COLO668 (cell line): ENCODE data around the gene KIF6.
"Not testable (repeated sequence)": the region's sequence is repeated elsewhere in the genome, so short reads cannot be mapped to it uniquely, and the experiment has no call there.

ENCODE experiments used
- DNase-seq: peaks from one replicate; lab custom pipeline; 2025; ENCODE audit not compliant: unreplicated experiment; lab: John Stamatoyannopoulos, UW

KIF6 gene

DNA sequence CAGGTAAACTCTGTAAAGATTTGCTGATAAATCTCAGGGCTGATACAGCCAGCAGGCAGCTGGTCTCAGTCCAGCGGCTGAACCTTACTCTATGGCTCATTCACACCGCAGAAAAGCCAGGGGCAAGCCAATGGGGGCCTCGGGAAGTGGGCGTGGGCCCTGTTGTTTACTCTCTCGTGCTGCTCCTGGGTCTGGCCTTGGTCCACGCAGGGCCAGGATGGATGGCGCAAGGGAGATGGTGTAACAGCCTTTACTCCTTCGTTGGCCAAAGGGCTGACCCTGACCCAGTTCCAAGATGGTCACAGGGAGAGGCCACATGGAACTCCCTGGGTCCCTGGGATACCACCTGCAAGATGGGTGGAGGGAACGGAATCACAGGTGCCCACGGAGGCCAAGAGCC is 427.1 kb downstream of the KIF6 start:
- no peak for DNase-seq

DNA sequence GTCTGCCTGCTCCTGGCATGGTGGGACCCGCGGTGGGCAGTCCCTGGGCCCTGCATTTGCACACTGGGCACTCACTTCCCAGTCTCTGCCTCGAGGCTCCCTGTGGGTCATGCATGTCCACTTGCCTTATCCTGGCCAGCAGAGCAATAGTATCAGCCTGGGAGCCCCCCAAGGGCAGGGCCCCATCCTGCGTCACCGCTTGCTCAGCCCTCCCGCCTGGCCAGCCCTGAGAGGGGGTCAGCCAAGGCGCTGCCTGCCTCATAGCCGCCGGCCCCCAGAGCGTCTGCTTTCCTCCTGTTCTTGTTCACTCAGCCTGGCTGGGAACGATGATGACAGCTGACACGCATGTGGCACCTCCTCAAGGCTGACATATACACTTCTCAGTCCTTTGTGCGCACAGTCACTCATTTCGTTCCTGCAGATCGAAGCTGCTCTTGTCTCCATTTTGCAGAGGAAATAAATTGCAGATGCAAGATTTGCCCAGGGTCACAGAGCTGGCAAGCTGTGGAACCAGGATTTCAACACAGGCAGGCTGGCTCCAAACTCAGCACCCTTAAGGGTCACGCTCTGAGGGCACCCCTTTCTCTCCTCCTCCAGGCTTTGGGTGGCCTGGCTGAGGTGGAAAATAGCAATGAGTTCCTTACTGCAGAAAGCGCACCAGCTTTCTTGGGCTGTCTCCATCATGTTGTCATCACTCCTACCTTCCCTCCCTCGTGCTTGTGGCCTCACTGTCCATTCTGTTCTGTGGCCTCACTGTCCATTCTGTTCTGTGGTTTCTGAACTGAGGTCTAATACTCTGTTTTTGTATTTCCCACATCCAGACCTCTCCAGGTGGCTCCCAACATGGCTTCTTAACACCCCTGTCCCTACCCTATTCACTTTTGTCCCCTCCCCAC is 428.2 kb downstream of the KIF6 start:
- no peak for DNase-seq

DNA sequence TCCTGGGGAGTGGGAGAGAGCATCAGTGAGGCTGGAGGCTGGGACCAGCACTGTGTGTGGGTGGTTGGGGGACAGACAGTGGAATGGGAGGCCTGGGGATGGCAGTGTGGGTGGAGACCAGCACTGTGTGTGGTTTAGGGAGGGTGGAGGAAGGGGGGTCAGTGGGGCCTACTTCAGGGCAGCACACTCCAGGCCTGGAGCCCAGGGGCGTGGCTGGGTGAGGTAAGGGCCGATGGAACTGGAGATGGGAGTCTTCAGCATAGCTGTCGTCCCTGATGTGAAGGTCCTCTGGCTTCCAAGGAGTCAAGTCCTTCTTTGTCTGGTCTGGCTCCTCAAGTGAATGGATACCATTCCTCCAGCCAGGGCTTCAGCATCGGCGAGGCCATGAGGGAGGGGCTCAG is 429.6 kb downstream of the KIF6 start:
- peak; percentile 0 for DNase-seq

DNA sequence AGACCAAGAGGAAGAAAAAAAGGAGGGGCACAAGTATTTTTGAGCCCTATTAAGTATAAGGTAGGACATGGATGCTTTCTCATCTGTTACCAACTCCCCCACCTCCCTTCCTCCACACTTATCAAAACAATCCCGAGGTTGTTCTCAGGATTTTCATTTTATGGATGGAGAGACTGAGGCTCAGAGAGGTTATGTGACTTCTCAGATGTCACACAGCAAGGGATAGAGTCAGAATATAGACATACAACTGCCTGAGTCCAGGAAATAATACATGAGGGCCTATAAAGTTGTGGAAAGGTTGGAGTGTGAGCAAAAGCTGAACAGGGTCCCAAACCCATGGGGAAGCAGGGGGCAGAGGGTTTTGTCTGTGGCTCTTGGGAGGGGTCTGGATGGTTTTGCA is 430.3 kb downstream of the KIF6 start:
- no peak for DNase-seq

DNA sequence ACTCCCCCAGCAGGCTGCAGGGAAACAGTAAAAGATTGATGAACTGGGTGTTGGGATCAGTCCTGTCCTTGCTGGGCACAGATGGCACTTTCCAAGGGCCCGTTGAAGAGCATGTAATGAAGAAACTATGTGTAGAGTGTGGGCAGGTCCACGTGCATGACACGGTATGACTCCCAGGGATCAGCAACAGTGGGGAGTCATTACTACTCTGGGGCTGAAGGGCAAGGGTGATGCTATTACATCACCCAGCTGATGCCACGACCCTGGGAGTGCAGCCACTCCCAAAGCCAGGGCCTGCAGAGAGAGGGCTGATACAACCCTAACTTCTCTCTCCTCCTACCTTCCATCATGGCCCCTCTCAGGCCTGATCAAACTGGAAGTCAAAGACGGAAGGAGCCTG is 431.1 kb downstream of the KIF6 start:
- no peak for DNase-seq

DNA sequence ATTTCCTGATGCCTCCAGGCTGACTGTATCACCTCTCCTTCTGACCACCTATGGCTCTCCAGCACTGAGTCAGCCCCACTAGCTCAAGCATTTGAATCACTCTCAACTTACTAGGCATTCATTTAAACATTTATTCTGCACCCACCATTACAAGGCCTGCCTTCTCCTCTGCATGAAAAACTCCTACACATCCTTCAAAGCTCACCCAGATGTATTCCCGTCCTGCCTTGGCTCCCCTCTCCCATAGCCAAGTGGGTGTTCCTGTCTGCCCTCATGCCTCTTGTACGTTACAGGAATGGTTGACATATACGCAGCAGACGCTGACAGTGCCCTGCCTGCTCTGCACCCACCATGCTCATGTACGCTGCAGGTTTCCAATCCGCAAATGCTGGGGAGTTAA is 432.6 kb downstream of the KIF6 start:
- DNase-seq, result no peak

DNA sequence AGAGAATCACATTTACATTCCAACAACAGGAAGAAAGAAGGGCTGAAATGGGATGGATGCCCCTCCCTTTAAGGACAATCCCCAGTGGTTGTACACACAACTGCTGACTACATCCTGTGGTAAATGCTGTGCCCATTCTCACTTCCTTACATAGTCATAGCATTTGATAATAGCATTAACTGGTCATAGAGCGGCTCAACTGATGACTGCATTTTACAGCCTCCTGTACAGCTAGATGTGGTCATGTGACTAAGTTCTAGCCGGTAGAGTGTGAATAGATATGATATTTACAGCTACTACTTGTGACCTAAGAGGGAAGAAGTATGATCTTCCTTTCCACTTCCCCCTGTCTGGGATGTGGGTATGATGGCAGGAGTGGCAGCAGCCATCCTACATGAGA is 435.7 kb downstream of the KIF6 start:
- no peak for DNase-seq

DNA sequence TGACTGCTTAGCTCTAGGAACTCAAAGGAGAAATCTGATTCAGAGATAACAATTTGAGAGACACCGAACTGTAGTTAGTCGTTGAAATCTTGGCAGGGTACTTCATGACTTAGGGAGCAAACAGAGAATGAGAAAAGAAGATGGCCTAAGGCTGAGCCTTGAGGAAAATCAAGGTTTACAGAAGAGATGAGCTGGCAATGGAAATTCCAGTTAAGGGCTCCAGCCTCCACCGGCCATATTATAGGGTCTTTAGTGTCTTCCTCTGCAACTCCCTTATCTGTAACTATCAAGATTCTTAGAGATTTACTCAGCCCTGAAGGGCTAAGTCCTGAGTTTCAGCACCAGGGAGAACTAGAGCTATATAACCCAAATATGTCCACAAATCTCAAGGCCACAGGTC is 437.6 kb downstream of the KIF6 start:
- DNase-seq, result no peak

DNA sequence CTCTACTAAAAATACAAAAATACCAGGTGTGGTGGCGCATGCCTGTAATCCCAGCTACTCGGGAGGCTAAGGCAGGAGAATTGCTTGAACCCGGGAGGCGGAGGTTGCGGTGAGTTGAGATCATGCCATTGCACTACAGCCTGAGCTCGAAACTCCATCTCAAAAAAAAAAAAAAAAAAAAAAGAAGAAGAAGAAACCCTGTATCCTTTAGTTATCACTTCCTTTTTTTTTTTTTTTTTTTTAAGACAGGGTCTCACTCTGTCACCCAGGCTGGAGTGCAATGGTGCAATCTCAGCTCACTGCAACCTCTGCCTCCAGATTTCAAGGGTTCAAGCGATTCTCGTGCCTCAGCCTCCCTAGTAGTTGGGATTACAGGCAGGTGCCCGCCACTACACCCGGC is 438.6 kb downstream of the KIF6 start:
- not testable (repeated sequence) for DNase-seq

DNA sequence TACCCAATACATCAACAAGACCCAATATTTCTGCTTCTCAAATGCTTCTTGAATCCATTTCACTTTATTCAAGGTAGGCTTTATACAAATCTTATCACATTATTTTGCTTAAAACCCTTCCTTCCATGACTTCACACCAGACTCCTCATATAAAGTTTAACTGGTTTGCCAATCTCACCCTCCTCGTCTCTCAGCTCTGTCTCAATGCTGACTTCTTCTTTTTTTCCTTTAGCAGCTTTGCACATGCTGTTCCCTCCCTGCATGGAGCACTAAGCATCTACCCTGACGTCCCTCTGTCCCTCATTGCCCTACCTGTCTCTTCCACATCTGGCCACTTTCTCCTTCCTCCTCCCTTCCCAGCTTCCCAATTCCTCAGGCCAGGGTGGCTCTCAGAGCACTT is 442.4 kb downstream of the KIF6 start:
- DNase-seq, result no peak

DNA sequence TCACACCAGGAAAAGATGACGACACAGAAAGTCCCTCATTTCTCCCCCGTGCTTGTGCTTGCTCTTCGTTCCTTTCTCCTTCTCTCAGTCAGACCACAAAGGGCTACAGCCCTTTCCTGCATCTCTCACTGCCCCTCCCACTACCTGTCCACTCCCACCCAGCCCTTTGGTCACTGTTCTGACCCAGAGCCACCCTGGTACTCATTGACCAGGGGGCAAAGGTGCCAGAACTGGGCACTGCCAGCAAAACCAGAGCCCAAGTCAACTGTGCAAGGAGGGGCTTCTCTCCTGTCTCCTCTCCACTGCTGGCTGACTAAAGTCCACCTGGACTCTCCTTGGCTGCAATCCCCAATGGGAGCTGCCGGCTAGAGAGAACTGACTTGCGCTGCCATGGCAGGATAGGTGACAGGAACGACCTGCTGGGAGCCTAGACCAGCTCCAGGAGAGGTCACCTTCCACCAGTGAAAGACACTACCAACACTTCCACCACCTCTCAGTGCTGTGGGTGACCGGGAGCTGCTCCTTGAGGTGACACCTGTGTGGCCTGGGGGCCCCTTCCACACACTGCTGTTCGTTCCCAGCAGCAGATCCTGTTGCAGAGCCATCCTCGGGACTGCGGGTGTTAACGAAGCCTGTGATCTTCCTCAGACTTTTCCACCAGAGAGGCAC is 443.8 kb downstream of the KIF6 start:
- no peak for DNase-seq

DNA sequence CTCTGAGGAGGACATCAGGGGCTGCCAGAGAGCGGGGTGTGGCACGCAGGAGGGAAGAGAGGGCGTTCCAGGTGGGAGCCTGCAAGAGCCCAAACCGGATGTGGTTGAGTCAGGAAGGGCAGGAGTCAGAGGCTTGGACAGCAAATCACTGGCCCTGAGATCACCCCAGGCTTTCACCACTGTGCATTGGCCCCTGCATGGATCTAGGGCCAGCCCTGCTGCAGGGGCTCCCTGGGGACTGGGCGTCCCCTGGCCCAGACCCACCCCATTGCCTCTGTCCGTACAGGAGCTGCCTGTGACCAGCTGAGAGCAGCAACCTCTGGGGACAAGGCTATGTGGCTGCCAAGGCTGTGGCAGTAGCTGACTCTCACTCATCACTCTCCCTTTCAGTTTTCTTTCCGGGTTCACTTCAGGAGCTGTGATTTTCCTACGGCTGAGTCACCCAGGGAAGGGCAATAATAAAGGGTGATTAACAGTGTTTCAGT is 444.9 kb downstream of the KIF6 start:
- DNase-seq, result peak; percentile 7
